Measurements from ENCODE around the gene CTXN2. TPM values are rescaled to one million over a fixed set of nuclear protein-coding genes. Genes with fewer than 3 reads are reported as not detected.

Gene CTXN2
- total and polyA plus RNA-seq, 2 of the 13 experiments (the other 11 are each of a cell fraction or from before 2014, with no cell fraction given) = not detected

GRCh38 chr15:48177766-48178647, 13.5 kb upstream of the CTXN2 start, which contains the start of gene MYEF2 (continued):
- no peak for TF ChIP-seq ZNF660 (CRISPR knock-in tag; IDR thresholded peaks at IDR 0.05; ENCODE audit: borderline replicate concordance, low read depth)
- no peak for TF ChIP-seq IRF1 (CRISPR knock-in tag; IDR thresholded peaks at IDR 0.05; ENCODE audit: low read depth)
- no peak for TF ChIP-seq ZMYM2 (CRISPR knock-in tag; IDR thresholded peaks at IDR 0.05)
- TF ChIP-seq KLF13 (CRISPR knock-in tag; IDR thresholded peaks at IDR 0.05) = no peak
- TF ChIP-seq ZNF230 (CRISPR knock-in tag; IDR thresholded peaks at IDR 0.05) = no peak
- no peak for TF ChIP-seq KDM3A (CRISPR knock-in tag; IDR thresholded peaks at IDR 0.05; ENCODE audit: low read depth)
- no peak for TF ChIP-seq ZNF761 (CRISPR knock-in tag; conservative IDR thresholded peaks at IDR 0.05)
- TF ChIP-seq FOXK2 (IDR thresholded peaks at IDR 0.05) = no peak
- no peak for TF ChIP-seq SRSF1 (optimal IDR thresholded peaks at IDR 0.05; ENCODE audit: low read depth, low read length)
- TF ChIP-seq ZNF513 (CRISPR knock-in tag; conservative IDR thresholded peaks at IDR 0.05) = no peak
- TF ChIP-seq TRIM24 (CRISPR knock-in tag; IDR thresholded peaks at IDR 0.05) = no peak
- TF ChIP-seq PAWR (CRISPR knock-in tag; IDR thresholded peaks at IDR 0.05; ENCODE audit: borderline replicate concordance) = no peak
- no peak for TF ChIP-seq HNRNPUL1 (IDR thresholded peaks at IDR 0.05; ENCODE audit: low read depth, low read length)
- TF ChIP-seq HDAC1 (CRISPR knock-in tag; IDR thresholded peaks at IDR 0.05) = no peak
- 0 out of 2 replicates have a peak, but pooled peaks have one; percentile 51 for TF ChIP-seq TOPORS (CRISPR knock-in tag; IDR thresholded peaks at IDR 0.05)
- TF ChIP-seq EP300 (IDR thresholded peaks at IDR 0.05; ENCODE audit: low read depth in 2 of 2, low read length in 2 of 2) = no peak
- TF ChIP-seq EP300 (CRISPR knock-in tag; IDR thresholded peaks at IDR 0.05; ENCODE audit: borderline replicate concordance) = no peak
- no peak for TF ChIP-seq ZNF674 (CRISPR knock-in tag; IDR thresholded peaks at IDR 0.05; ENCODE audit: low read depth)
- no peak for TF ChIP-seq MXD4 (CRISPR knock-in tag; IDR thresholded peaks at IDR 0.05)
- TF ChIP-seq KDM5B (CRISPR knock-in tag; IDR thresholded peaks at IDR 0.05; ENCODE audit: borderline replicate concordance) = 0 out of 2 replicates have a peak, but pooled peaks have one; percentile 64
- TF ChIP-seq CHD2 (IDR thresholded peaks at IDR 0.05; ENCODE audit: low read depth, low read length) = peak; percentile 96
- no peak for TF ChIP-seq ZKSCAN5 (CRISPR knock-in tag; IDR thresholded peaks at IDR 0.05)
- TF ChIP-seq ZNF432 (CRISPR knock-in tag; IDR thresholded peaks at IDR 0.05; ENCODE audit: borderline replicate concordance) = no peak
- no peak for TF ChIP-seq U2AF1 (optimal IDR thresholded peaks at IDR 0.05; ENCODE audit: low read depth, low read length)
- TF ChIP-seq ZXDC (CRISPR knock-in tag; IDR thresholded peaks at IDR 0.05) = no peak
- TF ChIP-seq HNRNPLL (IDR thresholded peaks at IDR 0.05; ENCODE audit: low read depth, low read length, poor library complexity, severe bottlenecking) = peak; percentile 39
- TF ChIP-seq XBP1 (CRISPR knock-in tag; IDR thresholded peaks at IDR 0.05) = no peak

Data from HepG2 (cell line).